Endometrial microvascular endothelial cells (primary cell): ENCODE results near the gene TNFSF9. TPM values are rescaled to one million over a fixed set of nuclear protein-coding genes. Genes with fewer than 3 reads are reported as not detected.
"Not testable (repeated sequence)": the region's sequence is repeated elsewhere in the genome, so short reads cannot be mapped to it uniquely, and the experiment has no call there.

Source experiments
- in situ Hi-C: cut with HindIII; loops from 2 replicates; pipeline ENCODE4 v1.10.0; 2017; ENCODE audit warnings: low sequenced_read_pairs, low pct_unique_long_range_greater_than_20kb; ENCODE audit errors: inconsistent ontology term
- total RNA-seq: library from RNA; depleted of rRNA; stranded (reverse); fragments of >200 nt; gene quantifications from one replicate; pipeline ENCODE4 v1.2.3, GENCODE V29; 2015; ENCODE audit errors: inconsistent ontology term

Gene TNFSF9
- total RNA-seq, 1 donor from 2014 or later = 6.7 TPM

DNA sequence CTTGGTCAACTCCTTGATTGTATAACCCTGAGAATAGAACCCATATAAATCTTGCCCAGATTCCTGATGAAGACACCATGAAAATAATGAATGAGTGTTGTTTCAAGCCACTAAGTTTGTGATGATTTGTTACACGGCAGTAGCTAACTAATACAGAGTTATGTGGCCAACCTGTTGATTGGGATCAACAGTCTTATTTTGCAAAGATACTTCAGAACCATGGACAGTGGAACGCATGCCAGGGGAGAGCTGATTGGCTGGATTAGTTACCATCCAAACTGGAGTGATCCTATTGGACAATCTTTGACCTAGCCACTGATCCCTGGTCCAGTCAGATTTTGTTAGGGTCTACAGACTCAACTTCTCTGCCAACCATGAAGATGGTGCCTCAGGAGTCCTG, 33.6 kb downstream of the TNFSF9 start:
- in situ Hi-C loops = no loop called here

DNA sequence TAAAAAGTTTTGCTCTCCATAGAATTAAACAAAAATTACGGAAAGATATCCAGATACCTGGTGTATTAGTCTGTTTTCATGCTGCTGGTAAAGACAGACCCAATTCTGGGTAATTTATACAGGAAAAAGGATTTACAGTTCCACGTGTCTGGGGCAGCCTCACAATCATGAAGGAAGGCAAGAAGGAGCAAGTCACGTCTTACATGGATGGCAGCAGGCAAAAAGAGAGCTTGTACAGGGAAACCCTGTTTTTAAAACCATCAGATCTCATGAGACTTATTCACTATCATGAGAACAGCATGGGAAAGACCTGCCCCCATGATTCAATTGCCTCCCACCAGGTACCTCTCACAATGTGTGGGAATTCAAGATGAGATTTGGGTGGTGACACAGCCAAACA, 35.9 kb downstream of the TNFSF9 start:
- in situ Hi-C loops = not testable (repeated sequence)

DNA sequence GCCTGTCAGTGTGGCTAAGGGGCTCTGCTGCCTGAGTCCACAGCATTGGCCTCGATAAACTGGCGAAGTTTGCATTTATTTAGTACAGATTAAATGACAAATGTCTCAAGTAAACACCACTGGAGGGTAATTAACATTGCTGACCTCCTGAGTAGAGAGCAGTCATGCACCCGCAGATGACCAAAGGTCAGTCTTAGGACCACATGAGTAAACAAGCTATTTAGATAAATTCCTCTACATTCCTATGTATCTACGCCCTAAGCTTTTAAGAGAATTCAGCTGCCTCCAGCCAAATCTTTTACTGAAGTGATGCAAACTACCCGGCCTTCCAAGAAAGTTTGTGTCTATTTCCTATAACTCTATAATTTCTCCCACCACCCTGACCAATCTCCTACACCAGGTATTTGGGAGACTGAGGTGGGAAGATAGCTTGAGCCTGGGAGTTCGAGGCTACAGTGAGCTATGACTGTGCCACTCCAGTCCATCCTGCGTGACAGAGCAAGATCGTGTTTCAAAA, 37.2 kb downstream of the TNFSF9 start:
- in situ Hi-C loops = no loop called here

DNA sequence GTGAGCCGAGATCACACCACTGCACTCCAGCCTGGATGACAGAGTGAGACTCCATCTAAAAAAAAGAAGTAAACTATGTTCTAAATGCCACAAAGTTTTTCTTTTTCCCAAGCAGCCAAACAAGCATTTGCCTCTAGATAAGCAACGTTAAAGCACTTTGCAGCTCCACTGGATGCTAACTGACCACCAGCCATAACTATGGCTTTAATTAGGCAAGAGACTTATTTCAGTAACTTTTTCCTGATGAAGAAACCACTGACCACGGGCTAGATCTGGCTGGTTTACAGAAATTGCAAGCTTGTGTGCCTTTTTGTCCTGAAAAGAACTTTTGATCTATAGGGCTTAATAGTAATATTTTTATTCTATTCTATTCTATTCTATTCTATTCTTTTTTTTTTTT, 38.0 kb downstream of the TNFSF9 start:
- in situ Hi-C loops = no loop called here

DNA sequence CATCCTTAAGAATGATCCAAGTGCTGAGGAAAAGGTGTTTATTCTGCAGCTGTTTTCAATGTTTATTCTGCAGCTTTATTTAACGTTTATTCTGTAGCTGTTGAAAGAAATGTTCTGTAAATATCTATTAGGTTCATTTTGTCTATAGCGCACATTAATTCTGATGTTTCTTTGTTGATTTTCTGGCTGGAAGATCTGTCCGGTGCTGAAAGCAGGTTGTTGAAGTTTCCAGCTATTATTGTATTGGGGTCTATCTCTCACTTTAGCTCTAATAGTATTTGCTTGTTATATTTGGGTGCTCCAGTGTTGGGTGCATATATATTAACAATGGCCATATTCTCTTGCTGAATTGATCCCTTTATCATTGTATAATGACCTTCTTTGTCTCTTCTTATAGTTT, 39.9 kb downstream of the TNFSF9 start:
- in situ Hi-C loops = no loop called here

DNA sequence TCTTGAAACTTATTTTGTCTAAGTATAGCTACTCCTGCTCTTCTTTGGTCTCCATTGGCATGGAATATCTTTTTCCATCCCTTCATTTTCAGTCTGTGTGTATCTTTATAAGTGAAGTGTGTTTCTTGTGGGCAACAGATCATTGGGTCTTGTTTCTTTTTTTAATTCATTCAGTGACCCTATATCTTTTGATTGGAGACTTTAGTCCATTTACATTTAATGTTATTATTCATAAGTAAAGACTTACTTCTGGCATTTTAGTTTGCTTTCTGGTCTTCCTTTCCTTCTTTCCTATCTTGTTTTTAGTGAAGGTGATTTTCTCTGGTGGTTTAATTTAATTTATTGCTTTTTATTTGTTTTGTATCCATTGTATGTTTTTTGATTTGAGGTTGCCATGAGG, 40.3 kb downstream of the TNFSF9 start:
- in situ Hi-C loops = no loop called here

DNA sequence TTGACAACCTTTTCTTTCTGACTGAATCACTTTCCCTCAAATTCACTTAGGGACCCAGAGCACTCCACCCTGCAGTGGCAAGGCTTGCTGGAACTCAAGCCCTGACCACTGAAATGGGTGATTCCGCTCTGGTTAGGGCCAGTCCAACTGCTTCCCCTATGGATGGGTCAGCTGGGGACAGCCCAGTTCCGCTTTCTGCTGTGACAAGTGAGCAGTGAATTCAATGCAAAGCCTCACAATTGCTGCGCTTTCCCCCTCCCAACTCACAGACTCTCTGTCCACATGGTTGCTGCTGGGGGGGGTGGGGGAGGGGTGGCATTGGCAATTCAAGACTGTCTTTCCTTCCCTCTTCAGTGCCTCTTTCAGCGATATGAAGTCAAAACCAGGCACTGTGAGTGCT, 41.4 kb downstream of the TNFSF9 start:
- in situ Hi-C loops = no loop called here

DNA sequence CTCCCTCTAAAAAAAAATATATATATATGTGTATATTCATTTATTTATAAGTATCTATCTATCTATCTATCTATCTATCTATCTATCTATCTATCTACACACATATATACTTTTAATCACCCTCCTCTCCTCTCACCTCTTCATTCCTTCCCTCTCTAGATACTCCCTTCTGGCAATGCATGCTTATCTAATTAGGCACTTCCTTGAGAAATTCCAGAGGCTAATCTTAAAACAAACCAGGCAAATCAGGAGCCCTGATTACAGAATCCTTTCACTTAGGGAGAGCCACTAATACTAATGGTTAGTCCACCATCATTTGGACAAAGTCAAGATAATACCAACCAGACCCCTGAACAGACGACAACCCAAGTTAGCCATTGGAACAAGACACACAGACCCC, 42.5 kb downstream of the TNFSF9 start:
- in situ Hi-C loops = no loop called here

DNA sequence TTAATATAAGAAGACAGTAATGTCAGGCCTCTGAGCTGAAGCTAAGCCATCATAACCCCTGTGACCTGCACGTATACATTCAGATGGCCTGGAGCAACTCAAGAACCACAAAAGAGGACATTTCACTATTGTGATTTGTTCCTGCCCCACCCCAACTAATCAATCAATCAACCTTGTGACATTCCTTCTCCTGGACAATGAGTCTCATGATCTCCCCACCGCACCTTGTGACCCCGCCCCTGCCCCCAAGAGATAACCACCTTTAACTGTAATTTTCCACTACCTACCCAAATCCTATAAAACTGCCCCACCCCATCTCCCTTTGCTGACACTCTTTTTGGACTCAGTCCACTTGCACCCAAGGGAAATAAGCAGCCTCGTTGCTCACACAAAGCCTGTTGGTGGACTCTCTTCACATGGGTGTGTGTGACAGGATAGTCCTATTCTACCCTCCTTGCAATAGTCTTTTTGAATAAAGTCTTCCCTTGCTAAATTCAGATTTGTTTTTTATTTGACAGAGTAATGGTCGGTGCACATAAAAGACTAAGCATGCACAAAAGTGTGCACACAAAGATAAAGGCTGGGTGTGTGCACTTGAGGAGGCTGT, 46.1 kb downstream of the TNFSF9 start:
- in situ Hi-C loops = no loop called here

DNA sequence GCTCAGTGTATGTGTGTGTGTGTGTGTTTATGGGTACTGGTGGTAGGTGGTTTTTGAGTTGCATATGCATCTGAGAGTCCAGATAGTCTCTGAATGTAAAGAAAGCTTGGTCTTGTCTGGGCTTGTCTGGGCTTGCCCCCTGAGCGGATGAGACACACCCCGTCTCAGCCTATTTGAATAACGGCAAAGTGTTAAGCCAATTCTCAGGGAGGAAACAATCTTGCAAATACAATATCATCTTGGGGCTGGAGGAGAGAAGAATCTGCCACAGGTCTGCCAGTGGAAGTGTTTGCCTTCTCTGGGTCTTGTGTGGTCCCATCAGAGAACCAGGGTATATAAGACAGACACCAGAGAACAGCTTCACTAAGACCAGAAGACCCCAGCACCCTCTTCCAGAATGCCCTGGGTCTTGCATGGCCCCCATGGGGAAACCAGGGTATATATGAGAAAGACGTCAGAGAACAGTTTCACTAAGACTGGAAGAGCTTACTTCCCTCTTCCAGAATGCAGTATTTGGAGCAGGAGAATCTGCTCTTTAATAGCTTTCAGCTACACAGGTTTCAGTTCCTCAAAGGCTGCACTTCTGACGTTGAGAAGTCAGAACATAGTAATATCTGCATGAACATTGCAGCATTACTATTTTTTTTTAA, 46.8 kb downstream of the TNFSF9 start:
- in situ Hi-C loops = no loop called here

DNA sequence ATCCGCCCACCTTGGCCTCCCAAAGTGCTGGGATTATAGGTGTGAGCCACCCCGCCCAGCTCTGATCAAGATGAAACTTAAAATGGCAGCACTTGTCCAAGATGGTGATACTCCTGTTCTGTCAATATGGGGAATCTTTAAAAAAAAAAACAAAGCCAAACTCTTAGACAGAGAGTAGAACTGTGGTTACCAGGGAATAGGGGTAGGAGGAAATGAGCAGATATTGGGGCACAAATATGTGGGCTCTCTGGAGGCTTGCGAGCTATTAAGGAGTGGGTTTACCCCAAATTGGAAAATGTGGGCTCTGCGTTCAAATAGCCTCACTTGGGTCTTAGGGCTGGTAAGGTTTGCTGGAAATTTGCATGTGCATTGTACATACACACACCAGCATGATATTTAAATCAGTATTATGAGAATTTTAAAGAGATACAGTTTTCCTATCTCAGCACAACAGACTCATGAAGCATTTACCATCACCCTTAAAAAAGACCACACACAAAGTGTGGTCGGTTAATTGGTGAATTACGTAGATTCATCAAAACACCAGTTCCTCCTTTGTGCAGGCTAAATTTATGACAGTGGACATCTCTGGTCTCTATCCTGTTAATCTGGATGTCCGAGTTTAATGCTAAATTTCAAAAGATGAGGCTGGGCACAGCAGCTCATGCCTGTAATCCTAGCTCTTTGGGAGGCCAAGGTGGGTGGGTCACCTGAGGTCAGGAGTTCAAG, 48.8 kb downstream of the TNFSF9 start:
- in situ Hi-C loops = no loop called here

DNA sequence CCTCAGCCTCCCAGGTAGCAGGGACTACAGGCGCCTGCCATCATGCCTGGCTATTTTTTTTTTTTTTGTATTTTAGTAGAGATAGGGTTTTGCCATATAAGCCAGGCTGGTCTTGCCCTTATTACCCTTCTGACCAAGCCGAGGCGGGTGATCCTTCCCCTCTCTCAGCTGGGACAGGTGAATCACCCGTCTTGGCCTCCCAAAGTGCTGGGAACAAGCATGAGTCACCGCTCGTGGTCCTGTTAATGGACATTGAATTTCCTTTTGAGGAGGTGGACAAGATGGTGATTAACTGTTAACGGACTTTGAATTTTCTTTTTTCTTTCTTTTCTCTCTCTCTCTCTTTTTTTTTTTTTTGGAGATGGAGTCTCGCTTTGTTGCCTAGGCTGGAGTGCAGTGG, 49.5 kb downstream of the TNFSF9 start:
- in situ Hi-C loops = no loop called here

DNA sequence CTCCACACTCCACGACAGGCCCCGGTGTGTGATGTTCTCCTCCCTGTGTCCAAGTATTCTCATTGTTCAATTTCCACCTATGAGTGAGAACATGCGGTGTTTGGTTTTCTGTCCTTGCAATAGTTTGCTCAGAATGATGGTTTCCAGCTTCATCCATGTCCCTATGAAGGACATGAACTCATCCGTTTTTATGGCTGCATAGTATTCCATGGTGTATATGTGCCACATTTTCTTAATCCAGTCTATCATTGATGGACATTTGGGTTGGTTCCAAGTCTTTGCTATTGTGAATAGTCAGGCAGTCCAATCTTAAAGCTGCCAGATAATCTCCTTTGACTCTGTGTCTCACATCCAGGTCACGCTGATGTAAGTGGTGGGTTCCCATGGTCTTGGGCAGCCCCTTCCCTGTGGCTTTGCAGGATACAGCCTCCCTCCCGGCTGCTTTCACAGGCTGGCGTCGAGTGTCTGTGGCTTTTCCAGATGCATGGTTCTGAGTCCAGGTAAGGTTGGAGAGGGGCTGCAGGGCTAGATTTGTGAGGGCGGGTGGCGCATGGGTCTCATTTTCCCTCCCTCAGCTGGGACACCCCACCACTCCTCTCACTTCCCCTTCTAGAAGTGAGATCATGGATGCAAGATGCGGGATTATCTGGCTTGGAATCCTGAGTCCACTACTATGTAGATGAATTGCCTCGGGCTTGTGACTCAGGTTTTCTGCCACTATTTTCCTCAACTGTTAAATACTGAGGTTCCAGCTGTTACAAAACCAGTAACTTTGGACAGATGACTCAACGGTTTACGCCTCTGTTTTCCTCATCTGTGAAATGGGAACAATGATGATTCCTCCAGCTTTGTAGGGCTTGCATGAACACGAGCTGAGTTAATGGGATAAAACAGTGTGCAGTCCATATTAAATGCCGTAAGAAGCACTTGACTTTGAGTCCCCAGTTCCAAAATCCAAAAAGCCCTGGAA, 52.0 kb downstream of the TNFSF9 start:
- in situ Hi-C loops = not testable (repeated sequence)

Other genes with a start within 250 kb of the TNFSF9 start
- not detected for gene ACER1, start 197.4 kb upstream of the TNFSF9 start, total RNA-seq
- gene CLPP, start 169.5 kb upstream of the TNFSF9 start, total RNA-seq = 109 TPM
- 43.9 TPM for gene ALKBH7, start 158.2 kb upstream of the TNFSF9 start, total RNA-seq
- 0.46 TPM for gene PSPN, start 155.1 kb upstream of the TNFSF9 start, total RNA-seq
- gene GTF2F1, start 137.9 kb upstream of the TNFSF9 start, total RNA-seq = 32.3 TPM
- 251 TPM for gene KHSRP, start 106.2 kb upstream of the TNFSF9 start, total RNA-seq
- gene SLC25A41, start 97.3 kb upstream of the TNFSF9 start, total RNA-seq = not detected
- 15.1 TPM for gene SLC25A23, start 71.2 kb upstream of the TNFSF9 start, total RNA-seq
- not detected for gene CRB3, start 66.8 kb upstream of the TNFSF9 start, total RNA-seq
- not detected for gene DENND1C, start 49.2 kb upstream of the TNFSF9 start, total RNA-seq
- gene TUBB4A, start 28.7 kb upstream of the TNFSF9 start, total RNA-seq = not detected
- 12.3 TPM for gene CD70, start 60.1 kb downstream of the TNFSF9 start, total RNA-seq
- not detected for gene TNFSF14, start 139.1 kb downstream of the TNFSF9 start, total RNA-seq
- not detected for gene C3, start 189.6 kb downstream of the TNFSF9 start, total RNA-seq
- gene GPR108, start 206.6 kb downstream of the TNFSF9 start, total RNA-seq = 65.2 TPM
- 60.7 TPM for gene TRIP10, start 208.7 kb downstream of the TNFSF9 start, total RNA-seq
- gene SH2D3A, start 236.4 kb downstream of the TNFSF9 start, total RNA-seq = not detected
- gene VAV1, start 241.7 kb downstream of the TNFSF9 start, total RNA-seq = not detected